Calu3 (cell line): ENCODE measurements around the gene ZNF672. TPM values are rescaled to one million over a fixed set of nuclear protein-coding genes. Genes with fewer than 3 reads are reported as not detected.
"Not testable (repeated sequence)": the region's sequence is repeated elsewhere in the genome, so short reads cannot be mapped to it uniquely, and the experiment has no call there.

Experiments used
- BruUV-seq: library from RNA; stranded (reverse); fragments of 400-500 nt; replicated peaks from 2 replicates; lab custom pipeline; 2021; lab: Mats Ljungman, UMichigan
- CTCF ChIA-PET: fragments of 300-600 bp; sonication (Branson Sonifier 250); formaldehyde crosslinking; loops from one replicate; lab custom pipeline; 2022; ENCODE audit warnings: antibody characterized with exemption; lab: Charles Lee
- DNase-seq: peaks from one replicate; pipeline ENCODE4 v3.0.0; 2022
- H3K27ac Mint-ChIP-seq: one replicate; pipeline ENCODE4 v1.8.0; 2022; ENCODE audit warnings: mixed read lengths; ENCODE audit not compliant: unreplicated experiment
- H3K27me3 Mint-ChIP-seq: one replicate; pipeline ENCODE4 v1.8.0; 2022; ENCODE audit warnings: mixed read lengths; ENCODE audit not compliant: unreplicated experiment
- H3K36me3 Mint-ChIP-seq: one replicate; pipeline ENCODE4 v1.8.0; 2022; ENCODE audit warnings: mild to moderate bottlenecking, moderate library complexity, mixed read lengths; ENCODE audit not compliant: insufficient read depth, unreplicated experiment
- H3K4me1 Mint-ChIP-seq: one replicate; pipeline ENCODE4 v1.8.0; 2022; ENCODE audit warnings: mild to moderate bottlenecking, low read depth, mixed read lengths; ENCODE audit not compliant: unreplicated experiment
- H3K4me3 Mint-ChIP-seq: one replicate; pipeline ENCODE4 v1.8.0; 2022; ENCODE audit warnings: mild to moderate bottlenecking, low read depth, moderate library complexity, mixed read lengths; ENCODE audit not compliant: unreplicated experiment
- H3K9me3 Mint-ChIP-seq: one replicate; pipeline ENCODE4 v1.8.0; 2022; ENCODE audit warnings: low read depth, mixed read lengths; ENCODE audit not compliant: unreplicated experiment
- intact Hi-C: fragments of 100-400 bp; cut with micrococcal nuclease; formaldehyde crosslinking; loops from one replicate; pipeline ENCODE4 v1.10.0; 2022; ENCODE audit not compliant: unreplicated experiment
- total RNA-seq: library from RNA; stranded (reverse); gene quantifications from 2 replicates; pipeline ENCODE4 v1.2.3, GENCODE V29; 2022
- TF ChIP-seq, protein P1 (sequence below): fragments of 200-600 bp; IDR thresholded peaks from one replicate; pipeline ENCODE4 v1.8.0; 2022; ENCODE audit warnings: antibody characterized with exemption; ENCODE audit not compliant: unreplicated experiment

The ZNF672 gene
- total RNA-seq, 1 experiment from 2014 or later, result 28.3 TPM

DNA sequence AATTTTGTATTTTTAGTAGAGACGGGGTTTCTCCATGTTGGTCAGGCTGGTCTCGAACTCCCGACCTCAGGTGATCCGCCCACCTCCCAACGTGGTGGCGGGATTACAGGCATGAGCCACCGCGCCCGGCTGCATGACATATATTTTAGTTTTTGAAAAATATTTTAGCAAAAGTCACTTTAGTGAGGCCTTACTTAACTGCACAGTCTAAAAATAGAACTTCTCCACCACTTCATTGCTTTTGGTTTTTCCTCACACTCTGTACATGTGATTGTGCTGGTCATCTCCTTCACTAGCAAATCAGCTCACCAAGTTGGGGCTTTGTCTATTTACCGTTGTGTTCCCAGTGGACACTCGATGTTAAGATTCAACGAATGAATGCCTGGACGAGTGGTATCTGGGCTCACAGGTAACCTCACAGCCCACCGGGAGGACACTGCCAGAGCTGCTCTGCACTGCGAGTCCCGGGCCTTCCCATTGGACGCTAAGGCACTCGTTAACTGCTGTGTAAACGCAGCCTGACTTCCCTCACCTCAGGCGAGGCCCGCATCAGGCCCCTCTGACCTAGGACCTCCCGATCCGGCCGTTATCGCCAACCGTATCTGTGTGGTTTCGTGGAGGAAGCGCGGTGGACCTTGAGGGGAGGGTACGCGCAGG lies 34.9 kb downstream of the ZNF672 start:
- H3K36me3 Mint-ChIP-seq, result peaks cover 23% of the 10 kb centered on the region
- intact Hi-C loops, result loop anchor here (1.0 to 2.0 kb wide), 3 partner anchors 14 to 47 kb away; partner anchors contain the start of genes ZNF672 and ZNF692
- TF ChIP-seq, protein P1, sequence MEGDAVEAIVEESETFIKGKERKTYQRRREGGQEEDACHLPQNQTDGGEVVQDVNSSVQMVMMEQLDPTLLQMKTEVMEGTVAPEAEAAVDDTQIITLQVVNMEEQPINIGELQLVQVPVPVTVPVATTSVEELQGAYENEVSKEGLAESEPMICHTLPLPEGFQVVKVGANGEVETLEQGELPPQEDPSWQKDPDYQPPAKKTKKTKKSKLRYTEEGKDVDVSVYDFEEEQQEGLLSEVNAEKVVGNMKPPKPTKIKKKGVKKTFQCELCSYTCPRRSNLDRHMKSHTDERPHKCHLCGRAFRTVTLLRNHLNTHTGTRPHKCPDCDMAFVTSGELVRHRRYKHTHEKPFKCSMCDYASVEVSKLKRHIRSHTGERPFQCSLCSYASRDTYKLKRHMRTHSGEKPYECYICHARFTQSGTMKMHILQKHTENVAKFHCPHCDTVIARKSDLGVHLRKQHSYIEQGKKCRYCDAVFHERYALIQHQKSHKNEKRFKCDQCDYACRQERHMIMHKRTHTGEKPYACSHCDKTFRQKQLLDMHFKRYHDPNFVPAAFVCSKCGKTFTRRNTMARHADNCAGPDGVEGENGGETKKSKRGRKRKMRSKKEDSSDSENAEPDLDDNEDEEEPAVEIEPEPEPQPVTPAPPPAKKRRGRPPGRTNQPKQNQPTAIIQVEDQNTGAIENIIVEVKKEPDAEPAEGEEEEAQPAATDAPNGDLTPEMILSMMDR, result no peak
- peak; percentile 69 for DNase-seq
- H3K4me1 Mint-ChIP-seq, result peaks cover 30% of the 10 kb centered on the region
- H3K27ac Mint-ChIP-seq, result peak overlapping the region; percentile 99
- H3K9me3 Mint-ChIP-seq, result no peaks in the 10 kb centered on the region
- H3K4me3 Mint-ChIP-seq, result peak overlapping the region; percentile 91
- no TSS peak for BruUV-seq
- CTCF ChIA-PET, result interaction anchor here (1.1 to 2.5 kb wide), 3 partner anchors 14 to 47 kb away, joined by 3 to 11 read pairs (median 9); partner anchors contain the start of genes SH3BP5L, ZNF672 and ZNF692
- H3K27me3 Mint-ChIP-seq, result peaks cover 16% of the 10 kb centered on the region

DNA sequence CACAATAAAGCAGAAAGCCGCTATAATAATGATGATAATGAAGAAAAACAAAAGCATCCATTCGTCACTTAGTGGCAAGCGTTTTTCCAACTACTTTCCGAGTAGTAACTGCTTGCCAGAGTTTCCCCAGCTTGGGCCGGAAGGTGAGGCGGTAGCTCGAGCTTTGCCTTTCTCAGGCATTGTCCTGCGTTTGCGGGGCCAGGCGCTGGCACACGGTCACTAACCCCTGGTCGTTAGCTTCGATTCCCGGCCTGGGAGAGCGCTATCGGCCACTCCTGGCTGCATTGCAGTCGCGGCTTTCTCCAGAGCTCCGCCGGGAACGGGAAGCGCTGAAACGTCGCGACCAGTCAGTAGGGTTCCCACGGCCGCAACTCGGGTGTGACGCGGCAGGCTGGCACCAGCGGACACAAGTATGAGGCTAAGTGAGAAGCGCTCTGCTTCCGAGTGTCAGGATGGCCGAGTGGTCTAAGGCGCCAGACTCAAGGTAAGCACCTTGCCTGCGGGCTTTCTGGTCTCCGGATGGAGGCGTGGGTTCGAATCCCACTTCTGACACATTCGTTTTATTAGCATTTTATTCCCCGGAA lies 35.5 kb downstream of the ZNF672 start:
- BruUV-seq, result no TSS peak
- peak; percentile 98 for DNase-seq
- TF ChIP-seq, protein P1, result no peak
- Mint-ChIP-seq H3K36me3 (peaks cover 23% of the 10 kb centered on the region), H3K4me1 (peaks cover 30% of the 10 kb centered on the region), H3K9me3 (no peaks in the 10 kb centered on the region), H3K27me3 (peaks cover 16% of the 10 kb centered on the region), H3K4me3 (peak overlapping the region; percentile 91), H3K27ac (peak overlapping the region; percentile 99)
- CTCF ChIA-PET, result interaction anchor here (1.1 to 2.5 kb wide), 3 partner anchors 15 to 47 kb away, joined by 3 to 11 read pairs (median 9); partner anchors contain the start of genes SH3BP5L, ZNF672 and ZNF692
- intact Hi-C loops, result loop anchor here (1.0 to 2.0 kb wide), 3 partner anchors 15 to 47 kb away; partner anchors contain the start of genes ZNF672 and ZNF692

DNA sequence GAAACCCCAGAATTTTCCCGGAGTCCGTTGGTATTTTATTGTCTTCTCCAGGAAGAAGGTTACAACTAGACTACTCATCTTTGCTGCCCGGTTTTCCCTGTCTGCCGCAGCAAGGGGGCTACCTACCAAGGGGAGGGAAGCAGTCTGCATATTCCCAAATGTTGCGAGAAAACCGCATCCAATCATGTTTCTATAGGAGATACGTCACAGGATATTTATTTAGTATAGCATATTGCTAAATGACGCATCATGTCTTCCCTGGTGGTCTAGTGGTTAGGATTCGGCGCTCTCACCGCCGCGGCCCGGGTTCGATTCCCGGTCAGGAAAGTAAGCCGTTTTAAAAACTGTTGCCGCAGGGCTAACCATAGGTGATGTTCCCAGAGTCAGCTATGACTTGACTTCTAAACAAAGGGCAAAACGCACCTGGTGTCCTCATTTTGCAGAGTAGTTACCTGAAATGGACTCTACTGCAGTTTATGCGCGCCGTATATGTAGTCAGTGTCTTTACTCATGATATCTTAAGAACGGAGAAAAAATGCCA lies 36.0 kb downstream of the ZNF672 start:
- DNase-seq, result peak; percentile 87
- intact Hi-C loops, result loop anchor here (1.0 to 2.0 kb wide), 4 partner anchors 15 to 48 kb away; partner anchors contain the start of genes PGBD2, ZNF672 and ZNF692
- H3K4me3 Mint-ChIP-seq, result peak overlapping the region; percentile 91
- H3K27me3 Mint-ChIP-seq, result peaks cover 16% of the 10 kb centered on the region
- CTCF ChIA-PET, result interaction anchor here (0.8 to 2.5 kb wide), 4 partner anchors 15 to 48 kb away, joined by 3 to 11 read pairs (median 6); partner anchors contain the start of genes SH3BP5L, ZNF672 and ZNF692
- no peaks in the 10 kb centered on the region for H3K9me3 Mint-ChIP-seq
- BruUV-seq, result no TSS peak
- H3K27ac Mint-ChIP-seq, result peak overlapping the region; percentile 99
- peaks cover 30% of the 10 kb centered on the region for H3K4me1 Mint-ChIP-seq
- TF ChIP-seq, protein P1, result no peak
- peaks cover 23% of the 10 kb centered on the region for H3K36me3 Mint-ChIP-seq

DNA sequence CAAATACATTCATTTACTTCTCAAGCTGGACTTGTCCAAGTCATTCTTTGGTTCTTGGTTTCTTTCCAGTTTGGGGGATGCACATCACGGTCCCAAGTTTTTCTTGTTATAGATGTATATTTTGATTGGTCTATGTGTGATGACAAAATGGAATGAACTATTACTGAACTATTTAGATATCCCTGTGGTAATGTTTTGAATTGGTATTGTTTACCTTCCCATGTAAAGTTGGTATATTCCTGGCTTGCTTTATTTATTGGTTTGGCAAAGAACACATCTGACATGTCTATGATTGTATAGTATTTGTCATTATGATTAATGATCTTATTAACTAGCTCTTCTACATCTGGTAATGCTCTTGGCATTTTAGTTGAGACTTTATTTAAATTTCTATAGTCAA lies 43.2 kb downstream of the ZNF672 start:
- TF ChIP-seq, protein P1, result no peak
- Mint-ChIP-seq H3K36me3 (no peaks in the 10 kb centered on the region), H3K9me3 (no peaks in the 10 kb centered on the region), H3K27ac (no peak overlapping the region), H3K4me1 (peaks cover 7% of the 10 kb centered on the region), H3K4me3 (no peak overlapping the region), H3K27me3 (peaks cover 15% of the 10 kb centered on the region)
- no TSS peak for BruUV-seq
- intact Hi-C loops, result no loop called here
- no peak for DNase-seq
- CTCF ChIA-PET, result no interaction called here

DNA sequence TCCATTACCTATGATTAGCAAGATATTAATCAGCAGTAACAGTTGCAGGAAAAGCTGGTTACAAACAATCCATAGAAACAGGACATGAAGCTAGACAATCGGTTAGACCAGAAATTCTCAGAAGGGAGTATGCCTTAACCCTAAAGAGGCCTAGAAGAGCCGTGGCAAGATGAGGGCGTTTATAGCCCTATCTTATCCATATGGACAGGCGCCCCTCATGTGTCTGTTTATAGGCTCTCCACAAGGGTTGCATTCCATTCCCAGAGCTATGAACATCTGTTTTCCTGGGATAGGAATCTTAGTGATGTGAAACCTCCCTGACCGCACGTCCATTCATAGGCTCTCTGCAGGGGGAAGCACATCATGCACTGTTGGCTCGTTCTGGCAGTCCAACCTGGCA lies 44.4 kb downstream of the ZNF672 start:
- DNase-seq, H3K4me1 Mint-ChIP-seq, BruUV-seq, intact Hi-C loops, H3K9me3 Mint-ChIP-seq, H3K36me3 Mint-ChIP-seq, CTCF ChIA-PET, H3K4me3 Mint-ChIP-seq, H3K27ac Mint-ChIP-seq: not testable (repeated sequence)
- peaks cover 15% of the 10 kb centered on the region for H3K27me3 Mint-ChIP-seq
